Left forelimb (tissue), 1 donor: ENCODE measurements around the gene APOBEC3F.
"Not testable (repeated sequence)": the region's sequence is repeated elsewhere in the genome, so short reads cannot be mapped to it uniquely, and the experiment has no call there.

Experiments used
- DNase-seq: peaks from one replicate; pipeline ENCODE4 v3.0.0-alpha.2; 2018; ENCODE audit warnings: low spot score

The APOBEC3F gene

DNA sequence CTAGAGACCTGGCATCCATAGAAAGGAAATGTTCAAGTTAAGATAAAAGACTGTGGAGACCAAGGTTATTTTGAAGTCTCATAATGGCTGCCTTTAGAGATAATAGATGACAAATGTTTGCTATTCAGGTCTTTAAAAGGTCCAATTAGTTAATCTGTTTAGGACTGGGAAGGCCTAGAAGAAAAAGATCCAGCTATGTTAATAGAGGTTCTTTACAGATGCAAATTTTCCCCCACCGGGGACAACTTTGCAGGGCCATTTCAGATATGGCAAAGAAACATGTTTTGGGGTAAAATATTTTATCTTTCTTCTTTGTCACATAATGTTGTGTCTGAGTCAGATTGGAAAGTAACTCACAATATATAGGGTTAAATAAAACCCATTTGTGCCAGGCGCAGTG, 33.3 kb downstream of the APOBEC3F start:
- DNase-seq = no peak

DNA sequence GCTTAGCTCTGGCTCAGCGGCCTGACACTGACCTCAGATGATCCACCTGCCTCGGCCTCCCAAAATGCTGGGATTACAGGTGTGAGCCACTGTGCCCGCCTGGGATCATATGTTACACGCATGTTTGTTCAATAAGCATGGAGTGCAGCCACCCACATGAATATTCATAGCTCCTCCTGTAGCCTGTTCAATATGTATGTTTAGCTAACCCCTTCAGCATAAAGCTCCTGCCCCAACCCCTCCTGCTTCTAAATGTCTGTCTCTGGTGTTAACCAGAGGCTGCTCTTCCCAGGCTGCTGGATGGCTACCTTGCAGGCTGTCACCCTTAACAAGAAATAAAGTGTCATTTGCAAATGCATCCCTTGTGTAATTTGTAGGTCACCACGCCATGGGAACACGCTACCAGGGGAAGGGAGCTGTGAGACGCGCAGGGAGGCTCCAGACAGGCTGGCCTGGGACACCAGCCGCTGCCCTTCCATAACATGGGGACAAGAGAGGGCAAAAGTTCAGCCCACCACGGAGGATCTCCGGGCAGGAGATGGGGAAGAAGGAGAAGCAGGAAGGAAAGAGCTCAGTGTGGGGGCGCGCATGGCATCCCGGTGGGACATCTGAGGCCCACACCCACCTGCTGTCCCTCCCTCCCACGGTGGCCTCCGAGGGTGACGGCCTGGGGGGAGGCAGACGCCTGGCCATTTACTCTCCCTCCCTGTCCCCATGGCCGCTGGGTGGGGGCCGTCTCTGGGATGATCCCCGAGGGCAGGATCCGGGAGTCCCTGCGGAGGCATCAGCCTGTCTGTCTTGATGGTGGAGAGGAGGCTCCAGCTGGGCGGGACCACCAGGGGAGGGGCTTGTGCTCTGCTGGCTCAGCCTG, 35.7 kb downstream of the APOBEC3F start:
- DNase-seq = not testable (repeated sequence)

DNA sequence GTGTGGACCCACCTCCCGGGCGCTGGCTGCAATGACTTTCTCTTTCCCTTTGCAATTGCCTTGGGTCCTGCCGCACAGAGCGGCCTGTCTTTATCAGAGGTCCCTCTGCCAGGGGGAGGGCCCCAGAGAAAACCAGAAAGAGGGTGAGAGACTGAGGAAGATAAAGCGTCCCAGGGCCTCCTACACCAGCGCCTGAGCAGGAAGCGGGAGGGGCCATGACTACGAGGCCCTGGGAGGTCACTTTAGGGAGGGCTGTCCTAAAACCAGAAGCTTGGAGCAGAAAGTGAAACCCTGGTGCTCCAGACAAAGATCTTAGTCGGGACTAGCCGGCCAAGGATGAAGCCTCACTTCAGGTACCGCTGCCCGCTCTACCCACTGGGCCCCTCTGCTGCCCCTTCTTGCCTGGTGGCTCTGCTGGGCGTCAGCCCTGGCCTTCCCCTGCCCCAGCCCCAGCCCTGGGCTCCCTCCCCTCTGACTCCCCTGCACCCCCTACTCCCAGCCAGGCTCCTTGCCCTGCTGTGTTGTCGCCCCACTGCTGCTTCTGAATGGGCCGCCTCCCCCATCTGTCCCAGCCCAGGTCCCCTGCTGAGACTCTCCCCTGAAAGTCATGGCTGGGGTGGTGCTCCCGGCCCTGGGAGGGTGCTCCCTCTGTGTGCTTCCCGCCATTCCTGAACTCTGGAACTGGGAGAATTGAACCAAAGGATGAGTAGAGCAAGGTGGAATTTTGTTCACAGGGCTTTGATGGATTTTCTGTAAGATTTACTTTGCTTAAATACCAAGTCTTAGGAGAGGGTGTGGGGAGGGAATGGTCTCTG, 36.6 kb downstream of the APOBEC3F start, which contains the start of gene APOBEC3G:
Gene APOBEC3G, plus strand, starts transcription at position 250 of the 815 bp plus-strand sequence. Its CDS starts 87 bp downstream, at position 337.
- DNase-seq = not testable (repeated sequence)

DNA sequence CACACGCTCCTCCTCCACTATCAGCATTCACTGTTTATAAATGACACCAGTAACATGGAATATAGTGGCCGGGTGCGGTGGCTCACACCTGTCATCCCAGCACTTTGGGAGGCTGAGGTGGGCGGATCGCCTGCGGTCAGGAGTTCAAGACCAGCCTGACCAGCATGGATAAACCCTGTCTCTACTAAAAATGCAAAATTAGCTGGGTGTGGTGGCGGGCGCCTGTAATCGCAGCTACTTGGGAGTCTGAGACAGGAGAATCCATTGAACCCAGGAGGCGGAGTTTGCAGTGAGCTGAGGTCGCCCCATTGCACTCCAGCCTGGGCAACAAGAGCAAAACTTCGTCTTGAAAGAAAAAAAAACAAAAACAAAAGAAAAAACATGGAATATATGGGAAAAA, 37.2 kb downstream of the APOBEC3F start:
- DNase-seq = not testable (repeated sequence)

DNA sequence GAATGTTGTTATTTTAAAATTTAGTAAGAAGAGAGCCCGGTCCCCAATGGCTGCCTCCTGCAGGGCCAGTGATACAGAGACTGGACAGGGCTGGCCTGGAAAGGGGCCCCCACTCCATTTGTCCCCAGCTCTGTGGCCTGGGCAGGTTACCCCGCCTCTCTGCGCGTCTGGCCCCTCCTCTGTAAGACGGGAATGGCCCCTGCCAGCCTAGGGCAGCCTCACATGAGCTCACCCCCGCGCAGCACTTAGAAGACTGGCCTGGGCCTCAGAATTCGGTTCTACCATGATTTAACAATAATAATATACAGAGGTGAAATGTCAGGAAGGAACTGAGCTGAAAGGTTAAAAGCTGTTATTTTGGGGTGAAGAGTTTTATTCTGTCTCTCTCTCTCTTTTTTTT, 37.7 kb downstream of the APOBEC3F start:
- DNase-seq = no peak

DNA sequence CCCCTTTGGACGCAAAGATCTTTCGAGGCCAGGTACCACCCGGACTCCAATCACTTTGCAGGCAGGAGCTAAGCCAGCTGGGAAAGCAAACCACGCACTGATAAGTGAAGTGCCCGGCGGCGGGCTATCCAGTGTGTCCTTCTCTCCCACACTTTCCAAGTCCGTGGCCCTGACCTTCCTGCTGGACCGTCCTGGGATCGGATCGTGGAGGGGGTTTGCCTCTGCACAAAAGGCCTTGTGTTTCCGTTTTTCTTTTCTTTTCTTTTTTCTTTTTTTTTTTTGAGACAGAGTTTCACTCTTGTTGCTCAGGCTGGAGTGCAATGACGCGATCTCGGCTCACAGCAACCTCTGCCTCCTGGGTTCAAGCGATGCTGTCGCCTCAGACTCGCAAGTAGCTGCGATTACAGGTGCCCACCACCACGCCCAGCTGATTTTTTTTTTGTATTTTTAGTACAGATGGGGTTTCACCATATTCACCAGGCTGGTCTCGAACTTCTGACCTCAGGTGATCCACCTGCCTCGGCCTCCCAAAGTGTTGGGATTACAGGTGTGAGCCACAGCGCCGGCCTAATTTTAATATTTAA, 38.5 kb downstream of the APOBEC3F start:
- DNase-seq = not testable (repeated sequence)

DNA sequence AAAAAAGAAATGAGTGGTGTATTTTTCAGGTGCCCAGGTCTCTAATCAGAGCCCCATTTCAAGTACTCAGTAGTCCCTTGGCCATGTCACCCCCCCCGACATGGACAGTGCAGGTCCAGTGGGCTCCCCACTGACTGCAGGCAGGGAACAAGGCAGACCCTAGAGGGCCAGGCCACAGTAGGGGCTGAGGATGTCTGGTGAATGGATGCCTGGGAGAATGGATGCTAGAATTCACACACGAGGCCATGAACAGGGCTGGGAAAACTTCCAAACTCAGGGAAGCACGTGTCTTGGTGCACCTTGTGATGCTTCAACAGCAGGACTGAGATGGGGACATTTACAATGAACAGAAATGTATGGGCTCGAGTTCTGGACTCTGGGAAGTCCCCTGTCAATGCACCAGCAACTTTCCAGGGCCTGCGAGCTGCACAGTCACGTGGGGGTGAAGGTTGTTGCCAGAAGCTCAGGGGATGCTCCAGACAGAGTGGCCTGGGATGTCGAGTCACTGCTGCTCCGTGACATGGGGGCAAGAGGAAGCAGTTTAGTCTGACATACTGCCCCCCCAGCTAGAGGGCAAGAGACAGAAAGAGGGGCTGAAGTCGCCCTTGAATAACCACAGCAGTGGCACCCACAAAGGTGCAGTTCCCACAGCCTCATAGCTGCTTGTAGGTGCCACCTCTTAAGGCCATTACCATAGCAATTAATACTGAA, 39.5 kb downstream of the APOBEC3F start:
- no peak for DNase-seq

DNA sequence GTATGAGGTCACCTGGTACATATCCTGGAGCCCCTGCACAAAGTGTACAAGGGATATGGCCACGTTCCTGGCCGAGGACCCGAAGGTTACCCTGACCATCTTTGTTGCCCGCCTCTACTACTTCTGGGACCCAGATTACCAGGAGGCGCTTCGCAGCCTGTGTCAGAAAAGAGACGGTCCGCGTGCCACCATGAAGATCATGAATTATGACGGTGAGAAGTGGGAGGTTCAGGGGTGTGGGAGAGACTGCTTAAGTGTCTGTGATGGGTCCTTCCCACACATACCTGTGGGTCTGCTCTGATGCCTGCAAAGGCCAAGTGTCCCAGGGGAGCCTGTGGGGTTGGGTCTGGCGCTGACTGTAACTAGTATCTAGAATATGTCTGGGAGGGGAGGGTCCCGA, 40.4 kb downstream of the APOBEC3F start:
- DNase-seq = no peak

DNA sequence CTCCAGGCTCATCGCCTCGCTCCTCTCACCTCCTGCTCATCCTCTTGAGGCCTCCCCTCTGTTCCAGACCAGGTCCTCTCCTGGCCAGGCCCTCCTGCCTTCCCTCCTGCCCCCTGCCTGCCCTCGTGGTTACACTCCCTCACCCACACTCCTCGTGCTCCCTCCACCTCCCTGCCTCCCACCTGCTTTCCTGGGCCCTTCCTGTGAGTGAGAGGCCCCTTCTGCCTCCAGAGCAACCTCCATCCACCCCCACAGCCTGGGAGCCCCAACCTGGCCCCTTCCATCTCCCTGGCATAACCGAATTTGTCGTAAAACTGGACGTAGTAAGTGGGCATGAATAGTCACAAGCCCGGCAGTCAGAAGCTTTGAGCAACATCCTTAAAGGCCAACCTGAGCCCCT, 40.9 kb downstream of the APOBEC3F start:
- DNase-seq = no peak

DNA sequence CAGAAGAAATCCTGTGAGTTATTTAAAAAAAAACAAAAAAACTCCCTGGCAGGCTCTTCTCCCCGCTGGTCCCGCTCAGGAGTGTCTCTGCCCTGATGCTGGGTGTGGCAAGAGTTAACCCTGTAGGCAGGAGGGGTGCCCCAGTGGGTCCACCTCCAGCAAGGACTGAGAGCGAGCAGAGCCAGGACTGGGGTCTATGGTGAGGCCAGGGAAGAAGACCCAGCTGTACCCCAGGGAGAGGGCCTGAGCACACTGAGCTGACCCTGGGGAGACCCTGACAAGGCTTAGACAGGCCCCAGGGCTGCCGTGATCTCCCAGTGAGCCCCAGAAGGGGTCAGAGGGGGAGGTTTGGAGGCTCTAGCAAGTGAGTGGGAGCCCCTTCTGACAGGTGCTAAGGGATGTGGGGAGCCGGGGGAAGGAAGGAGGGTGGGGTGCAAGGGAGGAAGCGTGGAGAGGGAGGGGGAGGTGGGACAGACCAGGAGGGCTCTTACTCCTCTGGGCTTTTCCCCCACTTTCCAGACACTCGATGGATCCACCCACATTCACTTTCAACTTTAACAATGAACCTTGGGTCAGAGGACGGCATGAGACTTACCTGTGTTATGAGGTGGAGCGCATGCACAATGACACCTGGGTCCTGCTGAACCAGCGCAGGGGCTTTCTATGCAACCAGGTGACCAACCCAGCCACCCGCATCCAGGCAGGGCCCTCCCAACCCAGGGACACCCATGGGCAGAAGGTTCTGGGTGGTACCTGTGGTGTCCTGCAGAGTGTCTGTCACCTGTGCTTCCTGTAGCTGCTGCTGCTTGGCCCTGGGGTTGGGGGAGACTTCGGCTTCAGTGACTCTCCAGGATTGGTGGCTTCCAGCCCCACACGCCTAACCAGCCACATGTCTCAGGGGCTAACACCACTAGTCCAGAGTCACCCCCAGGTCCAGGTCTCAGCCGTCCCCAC, 42.8 kb downstream of the APOBEC3F start:
- DNase-seq = no peak

DNA sequence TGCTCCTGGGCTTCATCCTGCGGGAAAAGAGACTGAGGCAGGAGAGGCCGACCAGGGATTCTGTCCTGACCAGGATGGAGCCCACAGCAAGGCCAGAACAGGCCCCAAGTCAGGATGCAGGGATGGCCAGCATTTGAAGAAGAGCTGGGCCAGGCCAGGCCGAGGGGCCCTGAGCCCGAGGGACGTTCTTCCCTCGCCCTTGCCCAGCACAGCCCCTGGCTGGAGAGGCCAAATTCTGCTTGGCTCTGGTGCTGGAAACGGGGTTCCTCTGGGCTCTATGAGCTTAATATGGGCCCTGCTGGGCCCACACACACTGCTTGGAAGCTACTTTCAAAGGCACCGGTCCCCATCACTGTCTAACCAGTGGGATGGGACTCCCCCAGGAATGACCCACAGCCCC, 44.0 kb downstream of the APOBEC3F start:
- DNase-seq = no peak

DNA sequence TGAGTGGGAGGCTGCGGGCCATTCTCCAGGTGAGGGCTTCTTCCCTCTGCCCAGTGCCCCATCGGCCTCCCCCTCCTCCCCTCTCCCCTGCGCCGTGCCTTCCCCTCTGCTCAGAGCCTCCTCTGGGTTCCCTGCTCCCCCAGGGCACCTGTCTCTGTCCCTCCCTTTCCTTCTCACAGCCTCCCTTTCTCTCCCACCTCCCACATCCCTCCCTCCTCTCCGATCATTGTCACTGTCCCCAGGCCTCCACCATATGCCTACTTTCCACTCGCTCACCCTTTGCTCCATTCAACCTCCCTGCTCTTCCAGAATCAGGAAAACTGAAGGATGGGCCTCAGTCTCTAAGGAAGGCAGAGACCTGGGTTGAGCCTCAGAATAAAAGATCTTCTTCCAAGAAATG, 46.4 kb downstream of the APOBEC3F start:
- DNase-seq = no peak

DNA sequence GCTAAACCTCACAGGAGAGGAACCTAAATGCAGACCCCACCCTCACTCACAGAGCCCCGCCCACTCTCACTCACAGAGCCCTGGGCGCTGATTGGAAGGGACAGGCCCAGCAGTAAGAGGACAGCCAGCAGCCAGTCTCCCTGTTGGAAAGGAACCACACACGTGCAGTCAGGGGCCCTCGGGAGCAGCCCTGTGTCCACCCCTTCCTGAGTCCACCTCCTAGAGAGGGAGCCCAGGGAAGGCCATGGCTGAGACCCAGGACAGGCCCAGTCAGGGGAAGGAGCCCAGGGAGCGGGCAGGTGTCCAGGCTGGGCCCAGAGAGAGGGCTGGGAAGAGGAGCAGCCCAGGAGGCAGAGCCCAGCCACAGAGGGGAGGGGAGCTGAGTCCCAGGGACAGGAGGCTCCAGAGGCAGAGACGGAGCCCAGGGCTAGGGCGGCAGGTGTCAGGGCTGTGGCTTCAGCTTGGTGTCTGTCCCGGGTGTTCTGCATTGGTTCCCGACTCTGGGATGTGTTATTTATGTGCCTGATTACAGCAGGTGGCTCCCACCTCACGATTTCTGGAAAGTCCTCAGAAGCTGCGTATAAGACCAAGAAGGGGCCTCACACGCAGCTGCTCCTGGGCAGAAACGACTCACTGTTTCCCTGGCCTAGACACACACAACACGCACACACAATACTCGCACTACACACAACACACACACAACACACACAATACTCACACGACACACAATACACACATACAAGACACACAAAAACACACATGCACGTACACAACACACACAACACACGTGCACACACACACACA, 47.4 kb downstream of the APOBEC3F start:
- no peak for DNase-seq

DNA sequence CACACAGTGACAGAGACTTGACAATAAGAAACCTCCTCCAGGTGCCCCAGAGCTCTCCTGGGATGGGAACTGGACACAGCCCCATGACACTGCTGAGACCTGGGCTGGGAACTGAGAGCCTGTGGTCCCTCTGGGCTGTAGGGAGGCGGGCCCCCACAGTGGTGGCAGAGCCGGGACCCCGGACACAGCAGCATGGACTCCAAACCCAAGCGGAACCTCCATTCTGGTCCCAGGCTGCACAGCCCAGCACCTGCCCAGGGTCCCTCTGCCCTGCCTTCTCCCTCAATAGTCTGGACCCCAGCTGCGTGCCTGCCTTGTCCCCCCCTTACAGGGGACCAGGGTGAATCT, 48.0 kb downstream of the APOBEC3F start:
- DNase-seq = no peak

DNA sequence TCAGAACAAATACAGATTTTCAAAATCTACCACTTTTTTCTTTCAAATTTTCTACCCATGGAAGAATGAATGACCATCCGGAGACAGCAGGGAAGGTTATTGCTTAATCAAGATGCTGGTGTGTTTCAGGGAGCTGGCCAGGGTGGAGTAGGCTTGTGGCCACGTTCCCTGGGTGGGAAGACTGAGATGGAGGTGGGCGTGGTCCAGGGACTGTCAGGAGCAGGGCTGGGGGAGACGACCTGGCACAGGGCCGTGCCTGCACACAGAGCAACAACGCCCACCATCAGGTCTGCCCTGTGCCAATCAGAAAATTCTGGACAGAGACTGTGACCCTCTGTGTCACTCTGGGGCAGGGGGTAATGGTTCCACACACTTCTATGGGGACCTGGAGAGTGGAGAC, 49.3 kb downstream of the APOBEC3F start:
- no peak for DNase-seq

DNA sequence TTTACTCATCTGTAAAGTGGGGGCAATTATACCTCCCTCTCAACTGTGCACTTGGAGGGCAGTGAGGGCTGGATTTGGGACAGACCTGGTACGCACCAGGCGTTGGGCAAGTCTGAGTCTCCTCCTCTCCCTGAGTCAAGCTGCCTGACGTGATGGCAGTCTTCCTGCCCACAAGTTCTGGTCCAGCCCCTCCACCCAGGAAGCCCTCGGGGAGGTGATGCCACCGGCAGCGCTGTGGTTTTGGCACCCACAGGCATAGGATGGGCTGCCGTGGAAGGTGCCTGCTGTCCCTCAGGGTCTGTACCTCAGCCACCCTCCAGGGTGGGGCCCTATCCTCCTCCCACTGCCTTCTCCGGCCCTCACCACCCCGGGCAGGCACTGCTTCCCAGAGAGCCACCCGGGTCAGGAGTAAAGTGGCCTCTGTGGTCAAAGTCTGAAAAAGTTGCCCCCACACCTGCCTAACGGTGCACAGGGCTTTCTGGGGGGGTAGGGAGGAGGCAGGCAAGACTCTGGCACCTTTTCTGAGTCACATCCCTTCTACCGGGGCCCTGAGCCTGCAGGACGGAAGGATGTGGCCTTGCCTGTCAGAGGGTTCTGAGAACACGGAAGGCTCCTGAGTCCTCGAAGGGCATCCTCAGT, 49.9 kb downstream of the APOBEC3F start:
- DNase-seq = no peak

DNA sequence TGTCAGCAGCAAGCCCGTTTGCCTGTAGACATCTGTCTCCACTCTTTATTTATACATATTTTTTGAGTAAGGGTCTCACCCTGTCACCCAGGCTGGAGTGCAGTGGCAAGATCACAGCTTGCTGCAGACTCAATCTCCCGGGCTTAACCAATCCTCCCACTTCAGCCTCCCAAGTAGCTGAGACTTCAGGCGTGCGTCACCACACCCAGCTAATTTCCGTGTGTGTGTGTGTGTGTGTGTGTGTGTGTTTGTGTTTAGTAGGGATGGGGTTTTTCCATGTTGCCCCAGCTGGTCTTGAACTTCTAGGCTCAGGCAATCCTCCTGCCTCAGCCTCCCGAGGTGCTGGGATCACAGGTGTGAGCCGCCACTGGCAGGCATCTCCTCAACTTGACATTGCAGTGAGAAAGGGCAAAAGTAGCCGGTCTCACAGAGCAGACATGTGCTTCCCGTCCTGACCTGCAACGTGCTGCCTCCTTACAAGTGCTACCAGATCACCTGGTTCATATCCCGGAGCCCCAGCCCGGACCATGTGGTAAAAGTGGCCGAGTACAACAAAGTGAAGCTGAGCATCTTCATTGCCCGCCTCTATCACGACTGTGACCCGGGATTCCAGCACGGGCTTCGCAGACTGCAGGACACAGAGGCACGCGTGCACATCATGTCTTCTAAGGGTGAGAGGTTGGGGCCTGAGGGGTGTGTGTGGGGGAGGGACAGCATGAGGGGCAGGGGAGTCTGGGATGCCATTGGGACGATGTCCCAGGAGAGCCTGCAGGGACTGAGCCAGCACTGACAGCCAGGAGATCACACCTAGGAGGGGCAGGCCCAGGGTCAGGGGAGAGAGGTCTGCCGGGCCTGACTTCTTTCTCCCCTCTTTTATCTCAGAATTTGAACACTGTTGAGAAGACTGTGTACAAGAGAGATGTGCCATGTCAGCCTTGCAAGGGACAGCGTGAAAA, 50.7 kb downstream of the APOBEC3F start:
- DNase-seq = no peak

DNA sequence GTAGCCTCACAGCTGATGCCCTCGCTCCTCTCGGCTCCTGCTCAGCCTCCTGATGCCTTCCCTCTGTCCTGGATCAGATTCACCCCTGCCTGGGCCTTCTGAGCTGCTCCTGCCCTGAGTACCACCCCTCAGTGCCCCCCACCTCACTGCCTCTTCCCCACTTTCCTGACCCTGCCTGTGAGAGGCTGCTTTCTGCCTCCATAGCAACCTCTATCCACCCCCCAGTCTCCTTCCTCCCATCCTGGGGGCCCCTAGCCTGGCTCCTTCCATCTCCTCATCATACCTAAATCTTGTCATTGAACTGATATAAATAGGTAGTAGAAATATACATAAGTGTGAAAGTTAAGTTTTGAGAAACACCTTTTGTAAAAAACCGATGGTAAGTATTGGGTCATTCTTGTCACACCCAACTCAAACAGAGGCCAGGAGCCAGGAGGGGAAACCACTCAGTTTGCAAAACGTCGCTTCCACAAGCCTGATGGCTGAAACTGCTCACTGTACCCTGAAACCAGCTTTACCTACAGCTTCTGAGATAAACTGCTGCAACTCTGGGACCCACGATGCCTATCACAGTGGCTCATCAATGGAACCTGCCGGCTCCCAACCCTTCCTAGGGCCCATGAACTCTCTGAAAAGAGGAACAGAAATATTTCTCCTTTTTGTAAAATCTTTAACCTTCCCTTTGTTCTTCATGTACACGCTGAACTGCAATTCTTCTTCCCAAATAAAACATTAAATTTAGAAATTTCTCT, 51.6 kb downstream of the APOBEC3F start:
- DNase-seq = no peak
